MCF 10A (cell line): ENCODE data around the gene PTH2. TPM values are rescaled to one million over a fixed set of nuclear protein-coding genes. Genes with fewer than 3 reads are reported as not detected.

Source experiments
- Bru-seq: library from RNA; stranded (reverse); fragments of 400-500 nt; gene quantifications from one replicate; lab custom pipeline; 2021; lab: Mats Ljungman, UMichigan
- BruChase-seq, 2 experiments: library from RNA; stranded (reverse); fragments of 400-500 nt; gene quantifications; one replicate each; lab custom pipeline; 2021; lab: Mats Ljungman, UMichigan
- BruUV-seq: library from RNA; stranded (reverse); fragments of 400-500 nt; replicated peaks from 2 replicates; lab custom pipeline; 2021; lab: Mats Ljungman, UMichigan
- CTCF ChIA-PET: fragments of 300-600 bp; sonication (Branson Sonifier 250); formaldehyde crosslinking; extraction: SDS; loops from one replicate; lab custom pipeline; 2021; ENCODE audit warnings: antibody characterized with exemption, inconsistent platforms; lab: Yijun Ruan, JAX
- POLR2A ChIA-PET: fragments of 300-600, 350-650 bp; sonication (Branson Sonifier 250); formaldehyde crosslinking; extraction: SDS; loops from one replicate; lab custom pipeline; 2020; ENCODE audit warnings: antibody characterized with exemption, inconsistent platforms; lab: Yijun Ruan, JAX
- DNase-seq: peaks from one replicate; pipeline ENCODE4 v3.0.0-alpha.2; 2018; ENCODE audit not compliant: unreplicated experiment
- H3K27ac Mint-ChIP-seq: one replicate; pipeline ENCODE4 v1.8.0; 2022; ENCODE audit warnings: mild to moderate bottlenecking, low read depth, mixed read lengths; ENCODE audit not compliant: unreplicated experiment
- H3K27me3 Mint-ChIP-seq: one replicate; pipeline ENCODE4 v1.8.0; 2022; ENCODE audit warnings: mixed read lengths; ENCODE audit not compliant: insufficient read depth, unreplicated experiment
- H3K36me3 Mint-ChIP-seq: one replicate; pipeline ENCODE4 v1.8.0; 2022; ENCODE audit warnings: mild to moderate bottlenecking, moderate library complexity, mixed read lengths; ENCODE audit not compliant: insufficient read depth, unreplicated experiment
- H3K4me1 Mint-ChIP-seq: one replicate; pipeline ENCODE4 v1.8.0; 2022; ENCODE audit warnings: mixed read lengths; ENCODE audit not compliant: insufficient read depth, unreplicated experiment
- H3K4me3 Mint-ChIP-seq: one replicate; pipeline ENCODE4 v1.8.0; 2022; ENCODE audit warnings: mild to moderate bottlenecking, moderate library complexity, mixed read lengths; ENCODE audit not compliant: unreplicated experiment
- H3K9me3 Mint-ChIP-seq: one replicate; pipeline ENCODE4 v1.8.0; 2022; ENCODE audit warnings: mixed read lengths; ENCODE audit not compliant: unreplicated experiment
- intact Hi-C: fragments of 100-400 bp; cut with micrococcal nuclease; formaldehyde crosslinking; loops from 2 replicates; pipeline ENCODE4 v1.14.1; 2022
- long read RNA-seq: library from polyadenylated mRNA; stranded (forward); transcript quantifications from one replicate; pipeline ENCODE4 v2.0.0, GENCODE V29; 2022
- total RNA-seq: library from RNA; stranded (reverse); gene quantifications from 2 replicates; pipeline ENCODE4 v1.2.3, GENCODE V29; 2022
- TF ChIP-seq, protein P1 (sequence below): fragments of 200-600 bp; IDR thresholded peaks from one replicate; pipeline ENCODE4 v1.8.0; 2022; ENCODE audit warnings: antibody characterized with exemption, mild to moderate bottlenecking; ENCODE audit not compliant: unreplicated experiment

The PTH2 gene, protein sequence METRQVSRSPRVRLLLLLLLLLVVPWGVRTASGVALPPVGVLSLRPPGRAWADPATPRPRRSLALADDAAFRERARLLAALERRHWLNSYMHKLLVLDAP
- total RNA-seq (not detected in 2 replicates), Bru-seq, nascent RNA (not detected), BruChase-seq, experiment 1, labeled RNA remaining after a 6-hour chase (not detected), BruChase-seq, experiment 2, labeled RNA remaining after a 2-hour chase (not detected)
- long read RNA-seq = 0 reads

DNA sequence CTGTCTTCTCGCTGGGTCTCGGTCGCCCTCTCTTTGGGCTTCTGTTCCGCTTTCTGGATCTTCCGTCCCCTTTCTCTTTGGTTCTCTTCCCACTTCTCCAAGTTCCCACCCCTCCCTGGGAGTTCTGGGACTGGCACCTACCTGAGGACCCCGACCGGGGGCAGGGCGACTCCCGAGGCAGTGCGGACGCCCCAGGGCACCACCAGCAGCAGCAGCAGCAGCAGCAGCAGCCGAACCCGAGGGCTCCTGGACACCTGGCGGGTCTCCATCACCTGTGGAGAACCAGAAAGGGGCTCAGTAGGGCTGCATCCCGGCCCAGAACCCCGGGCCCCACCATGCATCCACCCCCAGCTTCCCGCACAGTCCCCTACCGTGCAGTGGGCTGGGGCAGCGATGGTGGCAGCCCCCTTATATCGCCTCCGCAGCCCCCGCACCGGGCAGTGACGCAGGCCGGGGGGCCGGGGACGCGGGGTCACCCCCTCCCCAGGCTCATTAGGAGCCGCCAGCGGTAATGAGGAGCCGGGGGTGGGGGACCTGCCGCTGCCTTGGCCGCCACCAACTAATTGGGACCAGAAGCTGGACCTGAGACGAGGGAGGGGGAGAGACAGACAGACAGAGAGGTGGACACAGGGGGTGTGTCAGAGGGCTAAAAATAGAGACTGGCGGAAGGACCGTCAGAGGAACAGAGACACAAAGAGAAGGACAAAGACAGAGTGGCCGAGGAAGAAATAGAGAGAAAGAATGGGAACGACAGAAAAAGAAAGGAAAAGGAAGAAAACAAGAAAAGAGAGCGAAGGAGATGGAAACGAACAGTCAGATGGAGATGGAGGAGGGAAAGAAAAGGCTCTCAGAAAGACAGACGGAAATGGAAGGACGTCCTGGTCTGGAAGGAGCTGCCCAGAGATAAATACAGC lies at the start of gene PTH2:
PTH2 (minus strand) TSS at position 371 of the 914 bp plus-strand sequence; CDS start at position 269, 102 bp downstream.
- Mint-ChIP-seq H3K4me1 (peaks cover 22% of the 10 kb centered on the region), H3K4me3 (no peak within 1 kb of the TSS), H3K36me3 (no peaks in the 10 kb centered on the region), H3K9me3 (no peaks in the 10 kb centered on the region), H3K27ac (no peak within 1 kb of the TSS), H3K27me3 (peaks cover 95% of the 10 kb centered on the region)
- CTCF ChIA-PET = interaction anchor here (0.9 kb wide), 1 partner anchor 32 kb away, joined by 3 read pairs; no protein-coding TSS in a partner anchor
- no peak for DNase-seq
- POLR2A ChIA-PET = no interaction called here
- TF ChIP-seq, protein P1, sequence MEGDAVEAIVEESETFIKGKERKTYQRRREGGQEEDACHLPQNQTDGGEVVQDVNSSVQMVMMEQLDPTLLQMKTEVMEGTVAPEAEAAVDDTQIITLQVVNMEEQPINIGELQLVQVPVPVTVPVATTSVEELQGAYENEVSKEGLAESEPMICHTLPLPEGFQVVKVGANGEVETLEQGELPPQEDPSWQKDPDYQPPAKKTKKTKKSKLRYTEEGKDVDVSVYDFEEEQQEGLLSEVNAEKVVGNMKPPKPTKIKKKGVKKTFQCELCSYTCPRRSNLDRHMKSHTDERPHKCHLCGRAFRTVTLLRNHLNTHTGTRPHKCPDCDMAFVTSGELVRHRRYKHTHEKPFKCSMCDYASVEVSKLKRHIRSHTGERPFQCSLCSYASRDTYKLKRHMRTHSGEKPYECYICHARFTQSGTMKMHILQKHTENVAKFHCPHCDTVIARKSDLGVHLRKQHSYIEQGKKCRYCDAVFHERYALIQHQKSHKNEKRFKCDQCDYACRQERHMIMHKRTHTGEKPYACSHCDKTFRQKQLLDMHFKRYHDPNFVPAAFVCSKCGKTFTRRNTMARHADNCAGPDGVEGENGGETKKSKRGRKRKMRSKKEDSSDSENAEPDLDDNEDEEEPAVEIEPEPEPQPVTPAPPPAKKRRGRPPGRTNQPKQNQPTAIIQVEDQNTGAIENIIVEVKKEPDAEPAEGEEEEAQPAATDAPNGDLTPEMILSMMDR = no peak
- BruUV-seq = no TSS peak
- intact Hi-C loops = no loop called here

DNA sequence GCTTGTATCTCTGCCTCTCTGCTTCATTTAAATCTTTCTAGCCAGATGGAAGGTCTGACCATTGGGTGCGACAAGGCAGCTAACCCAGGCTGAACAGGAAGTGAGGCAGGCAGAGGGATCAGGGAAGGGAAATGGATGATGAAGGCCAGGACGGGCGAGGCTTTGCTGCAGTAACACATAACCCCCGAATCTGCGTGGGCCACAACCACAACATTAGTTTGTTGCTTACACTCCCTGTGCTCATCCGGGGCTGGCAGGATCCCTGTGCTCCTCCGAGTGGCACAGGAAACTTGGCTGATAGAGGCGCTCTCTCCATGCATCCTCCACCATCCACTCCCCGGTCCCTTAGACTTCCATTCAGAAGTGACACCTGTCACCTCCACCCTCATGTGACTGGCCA lies 49.7 kb upstream of the PTH2 start:
- peaks cover 5% of the 10 kb centered on the region for H3K36me3 Mint-ChIP-seq
- CTCF ChIA-PET = interaction anchor here (0.6 to 2.2 kb wide), 14 partner anchors 8 to 219 kb away, joined by 3 to 22 read pairs (median 5); no protein-coding TSS in a partner anchor
- peak overlapping the region; percentile 77 for H3K4me3 Mint-ChIP-seq

DNA sequence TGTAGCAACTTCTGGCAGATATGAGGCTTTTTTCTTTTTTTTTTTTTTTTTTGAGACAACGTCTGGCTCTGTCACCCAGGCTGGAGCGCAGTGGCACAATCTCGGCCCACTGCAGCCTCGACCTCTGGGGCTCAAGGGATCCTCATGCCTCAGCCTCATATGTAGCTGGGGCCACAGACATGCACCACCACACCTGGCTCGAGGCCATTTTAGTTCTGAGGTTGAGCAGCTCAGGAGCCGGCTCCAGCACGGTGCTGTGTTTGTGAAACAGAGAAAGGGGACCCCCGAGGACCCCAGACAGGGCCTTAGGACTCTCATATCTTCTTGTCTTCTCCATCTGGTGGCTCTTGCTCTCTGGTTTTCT lies 47.4 kb upstream of the PTH2 start:
- Mint-ChIP-seq H3K4me1 (peaks cover 8% of the 10 kb centered on the region), H3K27ac (no peak overlapping the region), H3K36me3 (peaks cover 5% of the 10 kb centered on the region), H3K9me3 (no peaks in the 10 kb centered on the region), H3K4me3 (no peak overlapping the region), H3K27me3 (peaks cover 10% of the 10 kb centered on the region)
- no peak for DNase-seq
- TF ChIP-seq, protein P1 = no peak
- intact Hi-C loops = no loop called here
- BruUV-seq = TSS peak; percentile 39
- ChIA-PET CTCF (interaction anchor here (0.7 to 1.0 kb wide), 4 partner anchors 25 to 457 kb away, joined by 3 to 4 read pairs (median 4); no protein-coding TSS in a partner anchor), POLR2A (interaction anchor here (1.5 kb wide), 1 partner anchor 17 kb away, joined by 5 read pairs; no protein-coding TSS in a partner anchor)

More for the DNA sequence above, 49.7 kb upstream of the PTH2 start:
- intact Hi-C loops = no loop called here
- H3K4me1 Mint-ChIP-seq = peaks cover 8% of the 10 kb centered on the region
- DNase-seq = no peak
- POLR2A ChIA-PET = interaction anchor here (0.7 to 1.6 kb wide), 3 partner anchors 16 to 24 kb away, joined by 3 to 4 read pairs (median 3); partner anchors contain the start of genes PIH1D1 and RPS11
- TF ChIP-seq, protein P1 = no peak
- no peak overlapping the region for H3K27ac Mint-ChIP-seq
- peaks cover 13% of the 10 kb centered on the region for H3K27me3 Mint-ChIP-seq
- H3K9me3 Mint-ChIP-seq = no peaks in the 10 kb centered on the region
- no TSS peak for BruUV-seq
